Caco-2 (cell line): ENCODE results near the gene VRTN. TPM values are rescaled to one million over a fixed set of nuclear protein-coding genes. Genes with fewer than 3 reads are reported as not detected.
"Not testable (repeated sequence)": the region's sequence is repeated elsewhere in the genome, so short reads cannot be mapped to it uniquely, and the experiment has no call there.

Source experiments
- BruUV-seq: library from RNA; stranded (reverse); fragments of 400-500 nt; replicated peaks from 2 replicates; lab custom pipeline; 2021; lab: Mats Ljungman, UMichigan
- CTCF ChIA-PET: fragments of 300-600 bp; sonication (Branson Sonifier 250); formaldehyde crosslinking; loops from one replicate; lab custom pipeline; 2022; ENCODE audit warnings: antibody characterized with exemption; lab: Charles Lee
- POLR2A ChIA-PET: fragments of 300-600 bp; sonication (Branson Sonifier 250); formaldehyde crosslinking; loops from one replicate; lab custom pipeline; 2022; ENCODE audit warnings: antibody characterized with exemption; lab: Charles Lee
- DNase-seq, 2 experiments: peaks; one replicate each; pipeline versions ENCODE4 v3.0.0 to v3.0.0-alpha.2; 2020 to 2022
- H3K27me3 ChIP-seq: replicated peaks from 2 replicates; pipeline ENCODE4 v1.6.0; 2011; ENCODE audit warnings: low read length; ENCODE audit not compliant: control insufficient read depth, insufficient read depth
- H3K36me3 ChIP-seq: 2 replicates; pipeline ENCODE4 v1.5.1; 2011; ENCODE audit warnings: low read length; ENCODE audit not compliant: control insufficient read depth, insufficient read depth
- H3K4me1 ChIP-seq: fragments of 250-450 bp; sonication (Bioruptor Pico); 2 replicates; pipeline ENCODE4 v1.5.1; 2020; ENCODE audit warnings: mild to moderate bottlenecking
- H3K4me3 ChIP-seq: 2 replicates; pipeline ENCODE4 v1.5.1; 2011; ENCODE audit warnings: low read depth, mild to moderate bottlenecking, control low read depth, low read length
- H3K9me3 ChIP-seq: fragments of 250-450 bp; sonication (Bioruptor Pico); 2 replicates; pipeline ENCODE4 v1.5.1; 2020; ENCODE audit warnings: mild to moderate bottlenecking, moderate library complexity
- H3K27ac Mint-ChIP-seq: one replicate; pipeline ENCODE4 v1.8.0; 2022; ENCODE audit warnings: mixed read lengths; ENCODE audit not compliant: unreplicated experiment
- H3K27me3 Mint-ChIP-seq: one replicate; pipeline ENCODE4 v1.8.0; 2022; ENCODE audit warnings: mixed read lengths; ENCODE audit not compliant: insufficient read depth, unreplicated experiment
- H3K36me3 Mint-ChIP-seq: one replicate; pipeline ENCODE4 v1.8.0; 2022; ENCODE audit warnings: mild to moderate bottlenecking, mixed read lengths; ENCODE audit not compliant: insufficient read depth, unreplicated experiment
- H3K4me1 Mint-ChIP-seq: one replicate; pipeline ENCODE4 v1.8.0; 2022; ENCODE audit warnings: low read depth, mixed read lengths; ENCODE audit not compliant: unreplicated experiment
- H3K4me3 Mint-ChIP-seq: one replicate; pipeline ENCODE4 v1.8.0; 2022; ENCODE audit warnings: mild to moderate bottlenecking, moderate library complexity, mixed read lengths; ENCODE audit not compliant: unreplicated experiment
- H3K9me3 Mint-ChIP-seq: one replicate; pipeline ENCODE4 v1.8.0; 2022; ENCODE audit warnings: mixed read lengths; ENCODE audit not compliant: unreplicated experiment
- intact Hi-C: fragments of 100-400 bp; cut with micrococcal nuclease; formaldehyde crosslinking; loops from one replicate; pipeline ENCODE4 v1.10.0; 2022; ENCODE audit not compliant: unreplicated experiment
- total RNA-seq: library from RNA; stranded (reverse); gene quantifications from 2 replicates; pipeline ENCODE4 v1.2.3, GENCODE V29; 2022
- TF ChIP-seq, protein P1 (sequence below), 2 experiments: fragments of 200-600 bp in 1 of 2; IDR thresholded peaks; 1 replicate in 1 of 2; 2 replicates in 1 of 2; pipeline versions ENCODE4 v1.5.1 to v1.8.0; 2011 to 2022; ENCODE audit warnings: antibody characterized with exemption in 1 of 2, control low read depth in 1 of 2, inconsistent platforms in 1 of 2, low read depth in 1 of 2, low read length in 1 of 2, mild to moderate bottlenecking in 1 of 2, moderate library complexity in 1 of 2; ENCODE audit not compliant: insufficient read depth in 1 of 2, severe bottlenecking in 1 of 2, unreplicated experiment in 1 of 2

The VRTN gene
- total RNA-seq, 1 experiment from 2014 or later: 1.7 TPM

DNA sequence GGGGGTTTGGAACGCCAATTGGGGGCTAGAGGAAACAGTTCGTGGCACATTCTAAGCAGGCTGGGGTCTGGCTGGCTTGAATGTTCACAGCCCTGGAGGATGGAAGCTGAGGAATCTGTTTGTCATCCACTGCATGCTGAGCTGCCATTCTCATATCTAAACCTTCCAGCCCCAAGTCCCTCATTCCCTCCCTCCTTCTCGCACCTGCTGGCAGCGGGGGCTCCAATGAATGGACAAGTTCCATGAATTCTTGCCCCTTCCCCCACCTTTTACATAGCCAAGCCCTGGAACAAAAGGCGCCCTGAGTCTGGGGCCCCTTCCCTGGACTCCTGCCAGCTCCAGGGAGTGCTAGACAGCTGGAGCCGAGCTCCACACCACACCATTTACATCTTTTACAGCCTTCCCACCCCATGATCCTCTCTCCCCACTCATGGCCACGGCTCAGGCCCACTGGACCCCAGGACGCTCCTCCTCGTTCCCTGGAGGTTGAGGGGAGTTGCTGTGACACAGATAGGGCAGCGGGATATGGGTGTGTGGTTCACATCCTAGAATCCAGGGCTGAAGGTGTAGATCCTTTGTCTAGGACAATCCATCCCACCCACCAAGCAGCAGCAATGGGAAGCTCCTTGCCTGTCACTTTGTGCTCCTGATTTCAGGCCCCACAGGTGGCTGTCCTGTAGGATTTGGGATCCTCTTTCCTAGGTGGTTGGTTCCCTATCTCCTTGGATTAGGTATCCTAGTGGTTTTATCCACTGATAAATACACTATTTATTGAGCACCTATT, 21.7 kb upstream of the VRTN start:
- CTCF ChIA-PET: no interaction called here
- Histone ChIP-seq H3K9me3 (no peaks in the 10 kb centered on the region), H3K4me1 (peaks cover 8% of the 10 kb centered on the region), H3K27me3 (no peaks in the 10 kb centered on the region), H3K36me3 (no peaks in the 10 kb centered on the region), H3K4me3 (no peak overlapping the region)
- TF ChIP-seq, protein P1, sequence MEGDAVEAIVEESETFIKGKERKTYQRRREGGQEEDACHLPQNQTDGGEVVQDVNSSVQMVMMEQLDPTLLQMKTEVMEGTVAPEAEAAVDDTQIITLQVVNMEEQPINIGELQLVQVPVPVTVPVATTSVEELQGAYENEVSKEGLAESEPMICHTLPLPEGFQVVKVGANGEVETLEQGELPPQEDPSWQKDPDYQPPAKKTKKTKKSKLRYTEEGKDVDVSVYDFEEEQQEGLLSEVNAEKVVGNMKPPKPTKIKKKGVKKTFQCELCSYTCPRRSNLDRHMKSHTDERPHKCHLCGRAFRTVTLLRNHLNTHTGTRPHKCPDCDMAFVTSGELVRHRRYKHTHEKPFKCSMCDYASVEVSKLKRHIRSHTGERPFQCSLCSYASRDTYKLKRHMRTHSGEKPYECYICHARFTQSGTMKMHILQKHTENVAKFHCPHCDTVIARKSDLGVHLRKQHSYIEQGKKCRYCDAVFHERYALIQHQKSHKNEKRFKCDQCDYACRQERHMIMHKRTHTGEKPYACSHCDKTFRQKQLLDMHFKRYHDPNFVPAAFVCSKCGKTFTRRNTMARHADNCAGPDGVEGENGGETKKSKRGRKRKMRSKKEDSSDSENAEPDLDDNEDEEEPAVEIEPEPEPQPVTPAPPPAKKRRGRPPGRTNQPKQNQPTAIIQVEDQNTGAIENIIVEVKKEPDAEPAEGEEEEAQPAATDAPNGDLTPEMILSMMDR (IDR thresholded peaks at IDR 0.05; ENCODE audit: insufficient read depth in 1 of 2, low read depth in 1 of 2, low read length in 1 of 2, severe bottlenecking in 1 of 2, unreplicated experiment in 1 of 2): no peak
- POLR2A ChIA-PET: interaction anchor here (1.0 kb wide), 1 partner anchor 23 kb away, joined by 5 read pairs; no protein-coding TSS in a partner anchor
- Mint-ChIP-seq H3K9me3 (no peaks in the 10 kb centered on the region), H3K27me3 (no peaks in the 10 kb centered on the region), H3K4me3 (no peak overlapping the region), H3K36me3 (no peaks in the 10 kb centered on the region), H3K27ac (peak overlapping the region; percentile 33), H3K4me1 (peaks cover 19% of the 10 kb centered on the region)
- no TSS peak for BruUV-seq
- intact Hi-C loops: no loop called here
- DNase-seq: peak; percentile 27 to 54

DNA sequence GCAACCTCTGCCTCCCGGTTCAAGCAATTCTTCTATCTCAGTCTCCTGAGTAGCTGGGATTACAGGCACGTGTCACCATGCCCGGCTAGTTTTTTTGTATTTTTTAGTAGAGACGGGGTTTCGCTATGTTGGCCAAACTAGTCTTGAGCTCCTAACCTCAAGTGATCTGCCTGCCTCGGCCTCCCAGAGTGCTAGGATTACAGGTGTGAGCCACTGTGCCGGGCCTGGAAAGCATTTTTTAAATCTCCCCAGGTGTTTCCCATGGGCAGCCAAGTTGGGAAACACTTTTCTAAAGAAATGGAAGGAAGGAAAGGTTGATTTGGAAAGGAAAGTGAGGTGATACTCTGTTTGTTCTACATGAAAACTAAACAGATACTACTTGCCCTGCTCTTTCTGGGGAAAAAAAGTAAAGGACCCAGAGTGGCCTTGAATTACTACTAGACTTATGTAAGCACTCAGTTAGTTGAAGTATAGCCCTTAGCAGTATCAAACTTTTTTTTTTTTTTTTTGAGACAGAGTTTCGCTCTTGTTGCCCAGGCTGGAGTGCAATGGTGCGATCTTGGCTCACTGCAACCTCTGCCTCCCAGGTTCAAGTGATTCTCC, 18.2 kb upstream of the VRTN start:
- peaks cover 15% of the 10 kb centered on the region for H3K4me1 Mint-ChIP-seq
- H3K4me1 ChIP-seq, H3K4me3 Mint-ChIP-seq, H3K36me3 Mint-ChIP-seq, H3K36me3 ChIP-seq, H3K9me3 ChIP-seq, H3K4me3 ChIP-seq, H3K9me3 Mint-ChIP-seq, BruUV-seq, POLR2A ChIA-PET, CTCF ChIA-PET, H3K27me3 Mint-ChIP-seq, H3K27me3 ChIP-seq, H3K27ac Mint-ChIP-seq, DNase-seq, intact Hi-C loops: not testable (repeated sequence)

DNA sequence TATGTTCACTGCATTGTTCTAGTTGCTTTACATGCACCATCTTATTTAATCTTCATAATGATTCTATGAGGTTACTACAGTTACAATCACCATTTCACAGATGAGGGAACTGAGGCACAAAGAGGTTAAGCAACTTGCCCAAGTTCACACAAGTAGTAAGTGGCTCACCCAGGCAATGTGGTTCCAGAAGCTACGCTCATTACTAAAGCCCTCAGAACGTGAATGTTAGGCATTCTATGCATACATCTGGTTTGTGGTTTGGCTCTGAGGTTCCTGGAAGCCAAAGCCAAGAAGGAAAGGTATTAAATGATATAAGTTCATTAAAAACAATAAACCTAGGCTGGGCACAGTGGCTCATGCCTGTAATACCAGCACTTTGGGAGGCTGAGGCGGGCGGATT, 14.4 kb upstream of the VRTN start:
- Mint-ChIP-seq H3K9me3 (no peaks in the 10 kb centered on the region), H3K27me3 (no peaks in the 10 kb centered on the region), H3K4me3 (no peak overlapping the region), H3K27ac (no peak overlapping the region), H3K36me3 (no peaks in the 10 kb centered on the region), H3K4me1 (no peaks in the 10 kb centered on the region)
- H3K36me3 ChIP-seq: no peaks in the 10 kb centered on the region
- H3K4me1 ChIP-seq: no peaks in the 10 kb centered on the region
- ChIA-PET POLR2A (no interaction called here), CTCF (no interaction called here)
- BruUV-seq: no TSS peak
- H3K4me3 ChIP-seq: no peak overlapping the region
- no peak for DNase-seq
- TF ChIP-seq, protein P1 (IDR thresholded peaks at IDR 0.05; ENCODE audit: insufficient read depth in 1 of 2, low read depth in 1 of 2, low read length in 1 of 2, severe bottlenecking in 1 of 2, unreplicated experiment in 1 of 2): no peak
- intact Hi-C loops: no loop called here
- H3K27me3 ChIP-seq: no peaks in the 10 kb centered on the region
- no peaks in the 10 kb centered on the region for H3K9me3 ChIP-seq
